Fibroblast of pulmonary artery (primary cell): ENCODE results near the gene FMN2.
A peak's percentile ranks its signal among the peaks of the same experiment; 100 is the strongest.

Experiments
- DNase-seq: peaks from one replicate; pipeline ENCODE4 v3.0.0-alpha.2; 2010; ENCODE audit warnings: low read depth
- H3K4me3 ChIP-seq: replicated peaks from 2 replicates; pipeline ENCODE4 v1.5.1; 2011; ENCODE audit warnings: low read depth, mild to moderate bottlenecking, control low read depth, low read length, moderate library complexity
- CTCF ChIP-seq: IDR thresholded peaks from 2 replicates; pipeline ENCODE4 v1.5.1; 2011; ENCODE audit warnings: mild to moderate bottlenecking, control low read depth, low read length, inconsistent platforms; ENCODE audit errors: missing control alignments

The FMN2 gene

GRCh38 chr1:240091614-240092300 is at the start of gene FMN2:
TSS of gene FMN2 (plus strand) at chr1:240091883. CDS start at chr1:240092110, 227 bp downstream.
- H3K4me3 ChIP-seq = peak within 1 kb of the TSS; percentile 35
- DNase-seq = no peak
- TF ChIP-seq CTCF = no peak

- no peak for TF ChIP-seq CTCF
- H3K4me3 ChIP-seq = no peak overlapping the region
- DNase-seq = no peak
Observed at GRCh38 chr1:240044620-240045019, 47.1 kb upstream of the FMN2 start.

GRCh38 chr1:240046000-240046399 is 45.7 kb upstream of the FMN2 start:
- no peak for TF ChIP-seq CTCF
- DNase-seq = no peak
- no peak overlapping the region for H3K4me3 ChIP-seq

GRCh38 chr1:240054109-240054701 is 37.5 kb upstream of the FMN2 start:
- no peak for DNase-seq
- no peak for TF ChIP-seq CTCF
- H3K4me3 ChIP-seq = no peak overlapping the region

- no peak for TF ChIP-seq CTCF
Observed at GRCh38 chr1:240055936-240056335, 35.7 kb upstream of the FMN2 start.

GRCh38 chr1:240056350-240056749 is 35.3 kb upstream of the FMN2 start:
- no peak for TF ChIP-seq CTCF
- DNase-seq = no peak
- no peak overlapping the region for H3K4me3 ChIP-seq

More at GRCh38 chr1:240055936-240056335, 35.7 kb upstream of the FMN2 start:
- DNase-seq = no peak
- H3K4me3 ChIP-seq = no peak overlapping the region

GRCh38 chr1:240058049-240058448 is 33.6 kb upstream of the FMN2 start:
- no peak for DNase-seq
- H3K4me3 ChIP-seq = no peak overlapping the region
- TF ChIP-seq CTCF = no peak
